ENCODE measurements around the gene KLRC4.

DNA sequence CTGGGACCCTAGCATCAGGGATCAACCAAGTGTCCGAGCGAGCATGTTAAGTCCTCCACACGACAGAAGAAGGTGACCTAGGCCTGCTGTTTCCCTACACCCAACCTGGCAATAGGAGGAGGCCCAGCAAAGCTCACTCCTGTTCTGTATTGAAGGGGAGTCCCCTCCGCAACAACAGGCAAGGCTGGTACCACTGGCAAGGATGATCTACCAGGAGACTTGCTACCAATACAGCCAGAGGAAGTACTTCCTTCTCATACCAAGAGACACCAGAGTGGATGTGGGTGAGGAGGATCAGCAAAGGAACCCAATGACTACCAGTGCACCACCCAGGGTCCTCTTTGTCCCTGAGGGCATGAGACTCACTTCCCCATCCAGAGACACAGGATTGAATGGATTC is 38.7 kb upstream of the KLRC4 start:
- TF ChIP-seq EZH2 (IDR thresholded peaks at IDR 0.05; ENCODE audit: borderline replicate concordance, low read depth, low read length, severe bottlenecking) = no peak
- TF ChIP-seq, protein P1, sequence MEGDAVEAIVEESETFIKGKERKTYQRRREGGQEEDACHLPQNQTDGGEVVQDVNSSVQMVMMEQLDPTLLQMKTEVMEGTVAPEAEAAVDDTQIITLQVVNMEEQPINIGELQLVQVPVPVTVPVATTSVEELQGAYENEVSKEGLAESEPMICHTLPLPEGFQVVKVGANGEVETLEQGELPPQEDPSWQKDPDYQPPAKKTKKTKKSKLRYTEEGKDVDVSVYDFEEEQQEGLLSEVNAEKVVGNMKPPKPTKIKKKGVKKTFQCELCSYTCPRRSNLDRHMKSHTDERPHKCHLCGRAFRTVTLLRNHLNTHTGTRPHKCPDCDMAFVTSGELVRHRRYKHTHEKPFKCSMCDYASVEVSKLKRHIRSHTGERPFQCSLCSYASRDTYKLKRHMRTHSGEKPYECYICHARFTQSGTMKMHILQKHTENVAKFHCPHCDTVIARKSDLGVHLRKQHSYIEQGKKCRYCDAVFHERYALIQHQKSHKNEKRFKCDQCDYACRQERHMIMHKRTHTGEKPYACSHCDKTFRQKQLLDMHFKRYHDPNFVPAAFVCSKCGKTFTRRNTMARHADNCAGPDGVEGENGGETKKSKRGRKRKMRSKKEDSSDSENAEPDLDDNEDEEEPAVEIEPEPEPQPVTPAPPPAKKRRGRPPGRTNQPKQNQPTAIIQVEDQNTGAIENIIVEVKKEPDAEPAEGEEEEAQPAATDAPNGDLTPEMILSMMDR (IDR thresholded peaks at IDR 0.05; ENCODE audit: borderline replicate concordance, extremely low read depth, low read length, poor library complexity, severe bottlenecking) = no peak

All from DND-41 (cell line).